OCI-LY3 (cell line): ENCODE results near the gene RBM10.

Experiments used
- EZH2phosphoT487 ChIP-seq: fragments of 200-600 bp; shearing (Covaris generic); IDR thresholded peaks from 2 replicates; pipeline ENCODE4 v1.6.1; 2018; ENCODE audit warnings: antibody characterized with exemption, mixed run types, low read depth
- TF ChIP-seq, protein P1 (sequence below): fragments of 200-600, 300-600 bp; sonication (generic); IDR thresholded peaks from 2 replicates; pipeline ENCODE4 v1.5.1; 2014; ENCODE audit warnings: antibody characterized with exemption, low read length, low read depth

DNA sequence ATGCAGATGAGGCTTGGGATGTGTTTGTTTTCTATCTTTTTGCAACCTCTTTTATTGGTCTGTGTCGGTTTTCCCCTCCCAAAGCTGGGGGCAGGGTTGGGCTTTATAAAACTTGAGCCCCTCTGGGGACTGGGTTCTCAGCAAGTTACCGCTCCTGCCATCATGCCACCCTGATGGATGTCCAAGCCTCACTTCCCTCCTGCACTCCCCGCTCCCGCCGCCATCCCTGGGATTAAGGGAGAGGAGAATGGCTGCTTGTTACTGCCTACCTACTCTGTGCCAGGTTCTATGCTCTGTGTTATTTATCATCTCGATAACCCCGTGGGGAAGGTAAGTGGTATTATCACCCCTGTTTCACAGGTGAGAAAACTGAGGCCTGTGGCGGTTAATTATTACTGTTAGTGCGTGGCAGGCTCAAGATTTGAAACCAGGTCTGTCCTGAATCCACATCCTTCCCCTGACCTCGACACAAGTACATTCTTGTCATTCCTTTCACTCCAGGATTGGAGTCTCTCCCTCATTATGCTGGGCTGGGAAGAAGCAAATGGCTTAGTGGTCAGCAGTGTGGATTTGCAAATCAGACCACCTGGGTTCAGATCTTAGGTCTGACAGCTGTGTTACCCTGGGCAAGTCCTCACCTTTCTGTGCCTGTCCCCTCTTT is 53.1 kb downstream of the RBM10 start:
- TF ChIP-seq, protein P1, sequence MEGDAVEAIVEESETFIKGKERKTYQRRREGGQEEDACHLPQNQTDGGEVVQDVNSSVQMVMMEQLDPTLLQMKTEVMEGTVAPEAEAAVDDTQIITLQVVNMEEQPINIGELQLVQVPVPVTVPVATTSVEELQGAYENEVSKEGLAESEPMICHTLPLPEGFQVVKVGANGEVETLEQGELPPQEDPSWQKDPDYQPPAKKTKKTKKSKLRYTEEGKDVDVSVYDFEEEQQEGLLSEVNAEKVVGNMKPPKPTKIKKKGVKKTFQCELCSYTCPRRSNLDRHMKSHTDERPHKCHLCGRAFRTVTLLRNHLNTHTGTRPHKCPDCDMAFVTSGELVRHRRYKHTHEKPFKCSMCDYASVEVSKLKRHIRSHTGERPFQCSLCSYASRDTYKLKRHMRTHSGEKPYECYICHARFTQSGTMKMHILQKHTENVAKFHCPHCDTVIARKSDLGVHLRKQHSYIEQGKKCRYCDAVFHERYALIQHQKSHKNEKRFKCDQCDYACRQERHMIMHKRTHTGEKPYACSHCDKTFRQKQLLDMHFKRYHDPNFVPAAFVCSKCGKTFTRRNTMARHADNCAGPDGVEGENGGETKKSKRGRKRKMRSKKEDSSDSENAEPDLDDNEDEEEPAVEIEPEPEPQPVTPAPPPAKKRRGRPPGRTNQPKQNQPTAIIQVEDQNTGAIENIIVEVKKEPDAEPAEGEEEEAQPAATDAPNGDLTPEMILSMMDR = no peak
- TF ChIP-seq EZH2phosphoT487 = no peak
